Liver (tissue), 9 donors: Measurements from ENCODE around the gene NKX2-3. TPM values are rescaled to one million over a fixed set of nuclear protein-coding genes. Genes with fewer than 3 reads are reported as not detected.

ENCODE experiments used
- DNase-seq: peaks from one replicate; pipeline ENCODE4 v3.0.0-alpha.2; 2017; ENCODE audit warnings: low spot score
- H3K27ac ChIP-seq, 2 donors: one replicate each; pipeline ENCODE4 v1.7.0; 2013; ENCODE audit warnings: inconsistent platforms in 2 of 2, low read length in 2 of 2, control low read depth in 1 of 2, low read depth in 1 of 2, mild to moderate bottlenecking in 1 of 2
- H3K27me3 ChIP-seq, 4 donors: one replicate each; pipeline versions ENCODE4 v1.6.1 to v1.7.0; 2013; ENCODE audit warnings: low read length in 3 of 4, inconsistent platforms in 1 of 4, mild to moderate bottlenecking in 1 of 4, moderate library complexity in 1 of 4; ENCODE audit not compliant: control insufficient read depth in 4 of 4, insufficient read depth in 4 of 4
- H3K36me3 ChIP-seq, 4 donors: one replicate each; pipeline versions ENCODE4 v1.6.1 to v1.7.0; 2013; ENCODE audit warnings: low read length in 3 of 4, mild to moderate bottlenecking in 3 of 4, low read depth in 1 of 4, moderate library complexity in 1 of 4; ENCODE audit not compliant: control insufficient read depth in 4 of 4, insufficient read depth in 3 of 4
- H3K4me1 ChIP-seq, 4 donors: one replicate each; pipeline versions ENCODE4 v1.6.1 to v1.7.0; 2013; ENCODE audit warnings: low read length in 3 of 4, mild to moderate bottlenecking in 3 of 4, moderate library complexity in 1 of 4; ENCODE audit not compliant: control insufficient read depth in 4 of 4, insufficient read depth in 4 of 4
- H3K4me3 ChIP-seq, 3 donors: one replicate each; pipeline versions ENCODE4 v1.6.1 to v1.7.0; 2013; ENCODE audit warnings: low read length in 3 of 3, control low read depth in 1 of 3, low read depth in 1 of 3, mild to moderate bottlenecking in 1 of 3
- H3K9ac ChIP-seq, 2 donors: one replicate each; pipeline ENCODE4 v1.7.0; 2013; ENCODE audit warnings: low read length in 2 of 2, mild to moderate bottlenecking in 2 of 2, moderate library complexity in 2 of 2, control low read depth in 1 of 2, low read depth in 1 of 2
- H3K9me3 ChIP-seq, 4 donors: one replicate each; pipeline versions ENCODE4 v1.6.1 to v1.7.0; 2013; ENCODE audit warnings: low read length in 3 of 4; ENCODE audit not compliant: control insufficient read depth in 4 of 4
- EGR1 ChIP-seq, 2 donors: IDR thresholded peaks; 2 replicates each; pipeline ENCODE4 v1.6.1; 2016 to 2018; ENCODE audit warnings: antibody characterized with exemption in 2 of 2, low read depth in 2 of 2
- FOXA1 ChIP-seq: IDR thresholded peaks from 2 replicates; pipeline ENCODE4 v1.6.1; 2016; ENCODE audit warnings: antibody characterized with exemption
- FOXA2 ChIP-seq: IDR thresholded peaks from 2 replicates; pipeline ENCODE4 v1.6.1; 2016; ENCODE audit warnings: antibody characterized with exemption
- GABPA ChIP-seq, 2 donors: IDR thresholded peaks in 1 of 2; conservative IDR thresholded peaks in 1 of 2; 2 replicates each; pipeline ENCODE4 v1.6.1; 2016; ENCODE audit warnings: antibody characterized with exemption in 2 of 2, mild to moderate bottlenecking in 1 of 2, moderate library complexity in 1 of 2
- HNF4A ChIP-seq, 2 donors: conservative IDR thresholded peaks; 2 replicates each; pipeline ENCODE4 v1.6.1; 2016; ENCODE audit warnings: antibody characterized with exemption in 2 of 2, mild to moderate bottlenecking in 2 of 2
- HNF4G ChIP-seq: IDR thresholded peaks from 2 replicates; pipeline ENCODE4 v1.6.1; 2016; ENCODE audit warnings: antibody characterized with exemption
- JUND ChIP-seq, 2 donors: IDR thresholded peaks; 2 replicates each; pipeline ENCODE4 v1.6.1; 2016; ENCODE audit warnings: antibody characterized with exemption in 2 of 2
- NR2F2 ChIP-seq: IDR thresholded peaks from 2 replicates; pipeline ENCODE4 v1.6.1; 2016; ENCODE audit warnings: antibody characterized with exemption
- RAD21 ChIP-seq, 2 donors: IDR thresholded peaks; 2 replicates each; pipeline ENCODE4 v1.6.1; 2016; ENCODE audit warnings: antibody characterized with exemption in 2 of 2, mild to moderate bottlenecking in 2 of 2
- RXRA ChIP-seq, 2 donors: IDR thresholded peaks; 2 replicates each; pipeline ENCODE4 v1.6.1; 2017 to 2018; ENCODE audit warnings: antibody characterized with exemption in 2 of 2, mild to moderate bottlenecking in 1 of 2
- SP1 ChIP-seq: IDR thresholded peaks from 2 replicates; pipeline ENCODE4 v1.6.1; 2018; ENCODE audit warnings: antibody characterized with exemption, mild to moderate bottlenecking
- TAF1 ChIP-seq: conservative IDR thresholded peaks from 2 replicates; pipeline ENCODE4 v1.6.1; 2016; ENCODE audit warnings: antibody characterized with exemption, mild to moderate bottlenecking
- YY1 ChIP-seq: IDR thresholded peaks from 2 replicates; pipeline ENCODE4 v1.6.1; 2016; ENCODE audit warnings: antibody characterized with exemption, mild to moderate bottlenecking
- WGBS: extraction: QIAGEN DNeasy Blood & Tissue Kit; methylation state at CpG from one replicate; pipeline ENCODE4 v1.1.7; 2013; 5-methylcytosine and 5-hydroxymethylcytosine counted together
- polyA plus RNA-seq, 2 donors: library from polyadenylated mRNA; stranded (reverse) in 1 of 2; unstranded in 1 of 2; fragments of 200-250 nt in 1 of 2; fragments of >200 nt in 1 of 2; fragmentation: Nextera tagmentation in 1 of 2; extraction: Ambion mirVana in 1 of 2; gene quantifications; one replicate each; pipeline versions ENCODE4 v1.2.1 to v1.2.3, GENCODE V29; 2013 to 2015
- total RNA-seq, 2 donors: library from RNA; depleted of rRNA; stranded (reverse); fragments of >200 nt; gene quantifications; one replicate each; pipeline ENCODE4 v1.2.3, GENCODE V29; 2014
- TF ChIP-seq, protein P1 (sequence below): IDR thresholded peaks from 2 replicates; pipeline ENCODE4 v1.6.1; 2016; ENCODE audit warnings: antibody characterized with exemption
- TF ChIP-seq, protein P2 (sequence below): IDR thresholded peaks from 2 replicates; pipeline ENCODE4 v1.6.1; 2016; ENCODE audit warnings: antibody characterized with exemption, mild to moderate bottlenecking
- TF ChIP-seq, protein P3 (sequence below): fragments of 150-350 bp; IDR thresholded peaks from 2 replicates; pipeline ENCODE4 v1.5.1; 2017; ENCODE audit warnings: improper control_type of control experiment, low read depth, low read length; ENCODE audit not compliant: missing input control
- donor health status: healthy.
- donor health status: healthy.
- donor health status: healthy.
- donor health status: healthy.
- donor health status: healthy.

The NKX2-3 gene
- total and polyA plus RNA-seq, 4 donors: 0.06 to 0.09 TPM; not detected in 2

DNA sequence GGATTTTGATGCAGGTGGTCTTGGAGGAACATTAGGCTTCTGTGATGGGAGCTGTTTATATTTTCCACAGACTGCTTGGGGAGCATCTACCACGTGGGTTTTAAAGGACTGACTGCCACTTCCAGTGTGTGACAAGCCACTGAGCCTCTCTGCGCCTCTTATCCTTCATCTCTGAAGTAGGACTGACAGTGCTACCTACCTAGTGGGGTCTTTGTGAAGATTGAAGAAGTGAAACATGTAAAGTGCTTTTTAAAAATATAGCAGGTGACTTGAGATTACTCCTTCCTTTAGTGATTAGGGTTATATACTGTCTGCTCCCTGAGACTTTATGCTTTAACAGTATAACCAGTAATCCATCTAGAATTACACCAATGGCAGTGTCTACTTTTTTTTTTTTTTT, 29.9 kb downstream of the NKX2-3 start:
- Histone ChIP-seq H3K27ac (no peak overlapping the region), H3K27me3 (peaks cover 0 to 3% (median 0%) of the 10 kb centered on the region in 4 donors), H3K4me3 (no peak overlapping the region), H3K9ac (no peak overlapping the region), H3K36me3 (no peaks in the 10 kb centered on the region), H3K9me3 (no peaks in the 10 kb centered on the region), H3K4me1 (no peaks in the 10 kb centered on the region)
- DNase-seq: no peak
- TF ChIP-seq, protein P1, sequence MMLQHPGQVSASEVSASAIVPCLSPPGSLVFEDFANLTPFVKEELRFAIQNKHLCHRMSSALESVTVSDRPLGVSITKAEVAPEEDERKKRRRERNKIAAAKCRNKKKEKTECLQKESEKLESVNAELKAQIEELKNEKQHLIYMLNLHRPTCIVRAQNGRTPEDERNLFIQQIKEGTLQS: no peak
- TF ChIP-seq JUND (IDR thresholded peaks at IDR 0.05) (no peak), SP1 (no peak), EGR1 (IDR thresholded peaks at IDR 0.05; ENCODE audit: low read depth in 2 of 2) (no peak), TAF1 (no peak), RXRA (IDR thresholded peaks at IDR 0.05) (no peak), GABPA (IDR thresholded peaks at IDR 0.05 in 1 of 2, conservative IDR thresholded peaks at IDR 0.05 in 1 of 2) (no peak), RAD21 (IDR thresholded peaks at IDR 0.05) (no peak), YY1 (no peak), FOXA1 (no peak), FOXA2 (no peak)
- TF ChIP-seq, protein P2, sequence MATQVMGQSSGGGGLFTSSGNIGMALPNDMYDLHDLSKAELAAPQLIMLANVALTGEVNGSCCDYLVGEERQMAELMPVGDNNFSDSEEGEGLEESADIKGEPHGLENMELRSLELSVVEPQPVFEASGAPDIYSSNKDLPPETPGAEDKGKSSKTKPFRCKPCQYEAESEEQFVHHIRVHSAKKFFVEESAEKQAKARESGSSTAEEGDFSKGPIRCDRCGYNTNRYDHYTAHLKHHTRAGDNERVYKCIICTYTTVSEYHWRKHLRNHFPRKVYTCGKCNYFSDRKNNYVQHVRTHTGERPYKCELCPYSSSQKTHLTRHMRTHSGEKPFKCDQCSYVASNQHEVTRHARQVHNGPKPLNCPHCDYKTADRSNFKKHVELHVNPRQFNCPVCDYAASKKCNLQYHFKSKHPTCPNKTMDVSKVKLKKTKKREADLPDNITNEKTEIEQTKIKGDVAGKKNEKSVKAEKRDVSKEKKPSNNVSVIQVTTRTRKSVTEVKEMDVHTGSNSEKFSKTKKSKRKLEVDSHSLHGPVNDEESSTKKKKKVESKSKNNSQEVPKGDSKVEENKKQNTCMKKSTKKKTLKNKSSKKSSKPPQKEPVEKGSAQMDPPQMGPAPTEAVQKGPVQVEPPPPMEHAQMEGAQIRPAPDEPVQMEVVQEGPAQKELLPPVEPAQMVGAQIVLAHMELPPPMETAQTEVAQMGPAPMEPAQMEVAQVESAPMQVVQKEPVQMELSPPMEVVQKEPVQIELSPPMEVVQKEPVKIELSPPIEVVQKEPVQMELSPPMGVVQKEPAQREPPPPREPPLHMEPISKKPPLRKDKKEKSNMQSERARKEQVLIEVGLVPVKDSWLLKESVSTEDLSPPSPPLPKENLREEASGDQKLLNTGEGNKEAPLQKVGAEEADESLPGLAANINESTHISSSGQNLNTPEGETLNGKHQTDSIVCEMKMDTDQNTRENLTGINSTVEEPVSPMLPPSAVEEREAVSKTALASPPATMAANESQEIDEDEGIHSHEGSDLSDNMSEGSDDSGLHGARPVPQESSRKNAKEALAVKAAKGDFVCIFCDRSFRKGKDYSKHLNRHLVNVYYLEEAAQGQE: no peak
- TF ChIP-seq, protein P3, sequence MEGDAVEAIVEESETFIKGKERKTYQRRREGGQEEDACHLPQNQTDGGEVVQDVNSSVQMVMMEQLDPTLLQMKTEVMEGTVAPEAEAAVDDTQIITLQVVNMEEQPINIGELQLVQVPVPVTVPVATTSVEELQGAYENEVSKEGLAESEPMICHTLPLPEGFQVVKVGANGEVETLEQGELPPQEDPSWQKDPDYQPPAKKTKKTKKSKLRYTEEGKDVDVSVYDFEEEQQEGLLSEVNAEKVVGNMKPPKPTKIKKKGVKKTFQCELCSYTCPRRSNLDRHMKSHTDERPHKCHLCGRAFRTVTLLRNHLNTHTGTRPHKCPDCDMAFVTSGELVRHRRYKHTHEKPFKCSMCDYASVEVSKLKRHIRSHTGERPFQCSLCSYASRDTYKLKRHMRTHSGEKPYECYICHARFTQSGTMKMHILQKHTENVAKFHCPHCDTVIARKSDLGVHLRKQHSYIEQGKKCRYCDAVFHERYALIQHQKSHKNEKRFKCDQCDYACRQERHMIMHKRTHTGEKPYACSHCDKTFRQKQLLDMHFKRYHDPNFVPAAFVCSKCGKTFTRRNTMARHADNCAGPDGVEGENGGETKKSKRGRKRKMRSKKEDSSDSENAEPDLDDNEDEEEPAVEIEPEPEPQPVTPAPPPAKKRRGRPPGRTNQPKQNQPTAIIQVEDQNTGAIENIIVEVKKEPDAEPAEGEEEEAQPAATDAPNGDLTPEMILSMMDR: no peak
- whole genome bisulfite sequencing: 71% methylated on average over 2 of the region's 2 CpGs

DNA sequence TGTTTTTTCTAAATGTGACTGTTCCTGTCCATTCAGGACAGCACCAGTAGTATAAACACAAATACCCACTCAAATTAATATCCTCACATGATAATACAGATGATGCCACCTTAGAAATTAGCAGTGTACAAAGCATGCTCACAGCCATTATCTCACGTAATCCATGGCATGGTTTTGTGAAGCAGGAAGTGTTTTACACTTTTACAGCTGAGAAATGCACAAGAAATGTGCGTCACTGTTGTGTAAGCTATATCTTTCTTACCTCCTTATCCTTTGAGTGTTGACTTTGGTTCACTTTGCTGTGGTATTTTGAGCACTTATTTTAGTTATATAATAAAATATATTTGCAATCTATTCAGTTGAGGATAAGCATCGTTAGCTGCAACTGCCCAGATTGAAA, 31.6 kb downstream of the NKX2-3 start:
- Histone ChIP-seq H3K36me3 (no peaks in the 10 kb centered on the region), H3K27me3 (no peaks in the 10 kb centered on the region), H3K27ac (no peak overlapping the region), H3K4me3 (no peak overlapping the region), H3K9ac (no peak overlapping the region), H3K4me1 (no peaks in the 10 kb centered on the region), H3K9me3 (no peaks in the 10 kb centered on the region)
- WGBS: 47% methylated on average over 3 of the region's 3 CpGs
- no peak for DNase-seq
- TF ChIP-seq, protein P1: no peak
- TF ChIP-seq GABPA (IDR thresholded peaks at IDR 0.05 in 1 of 2, conservative IDR thresholded peaks at IDR 0.05 in 1 of 2) (no peak), EGR1 (IDR thresholded peaks at IDR 0.05; ENCODE audit: low read depth in 2 of 2) (no peak)

DNA sequence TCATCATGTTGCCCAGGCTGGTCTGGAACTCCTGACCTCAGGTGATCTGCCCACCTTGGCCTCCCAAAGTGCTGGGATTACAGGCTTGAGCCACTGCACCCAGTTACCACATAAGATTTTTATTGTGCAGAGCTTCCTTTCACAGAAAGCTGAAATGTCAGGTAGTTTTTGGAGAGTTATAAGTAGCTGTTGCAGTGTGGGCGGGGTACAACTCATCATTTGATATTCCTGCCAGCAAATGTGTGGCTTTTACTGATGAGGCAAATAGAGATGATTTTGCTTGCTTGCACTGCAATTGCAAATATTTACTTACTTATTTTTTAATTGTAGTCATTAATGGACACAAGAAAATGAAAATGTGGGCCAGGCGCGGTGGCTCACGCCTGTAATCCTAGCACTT, 32.4 kb downstream of the NKX2-3 start:
- no peaks in the 10 kb centered on the region for H3K4me1 ChIP-seq
- no peak for DNase-seq

More for the DNA sequence above, 32.4 kb downstream of the NKX2-3 start:
- Histone ChIP-seq H3K4me3 (no peak overlapping the region), H3K27me3 (no peaks in the 10 kb centered on the region), H3K9ac (no peak overlapping the region), H3K9me3 (no peaks in the 10 kb centered on the region), H3K27ac (no peak overlapping the region), H3K36me3 (no peaks in the 10 kb centered on the region)
- TF ChIP-seq YY1: no peak
- no peak for TF ChIP-seq HNF4A (conservative IDR thresholded peaks at IDR 0.05)
- no peak for TF ChIP-seq HNF4G
- TF ChIP-seq NR2F2: no peak
- WGBS: 93% methylated on average over 4 of the region's 4 CpGs
